ENCODE results near the gene PRTN3.
A peak's percentile ranks its signal among the peaks of the same experiment; 100 is the strongest.

PRTN3 gene

DNA sequence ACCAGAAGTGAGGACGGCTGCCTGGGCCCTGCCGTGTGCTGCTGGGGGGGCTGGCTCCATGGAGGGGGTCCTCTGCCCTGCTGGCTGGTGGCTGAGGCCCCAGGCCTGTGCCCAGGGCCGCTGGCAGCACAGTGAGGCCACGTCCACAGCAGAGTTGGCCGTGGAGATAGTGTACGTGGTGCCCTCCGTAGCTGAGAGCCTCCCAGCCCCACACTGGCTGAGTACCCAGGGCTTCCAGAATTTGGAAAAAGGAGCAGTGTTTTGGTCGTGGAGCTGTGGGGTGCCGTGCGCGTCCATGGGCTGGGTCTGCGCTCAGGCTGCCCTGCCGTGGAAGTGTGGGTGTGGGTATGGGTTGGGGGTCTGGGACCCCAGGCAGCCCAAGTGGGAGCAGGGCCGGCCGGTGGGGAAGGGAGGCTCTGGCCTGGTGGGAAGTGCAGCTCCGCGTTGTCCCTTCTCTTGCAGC is 37.7 kb upstream of the PRTN3 start:
- Histone ChIP-seq H3K9ac (ENCODE audit: low read depth, low read length, poor library complexity, severe bottlenecking) (no peak overlapping the region), H3K79me2 (ENCODE audit: insufficient read depth, low read length) (peaks cover 100% of the 10 kb centered on the region), H3K4me3 (ENCODE audit: low read length, poor library complexity, severe bottlenecking) (no peak overlapping the region), H4K20me1 (ENCODE audit: insufficient read depth, low read length, poor library complexity, severe bottlenecking) (peaks cover 100% of the 10 kb centered on the region), H3K27me3 (ENCODE audit: insufficient read depth, low read length, poor library complexity, severe bottlenecking) (peaks cover 5% of the 10 kb centered on the region), H3K9me2 (replicated peaks; ENCODE audit: low read depth, low read length) (no peaks in the 10 kb centered on the region), H3K36me3 (ENCODE audit: insufficient read depth, low read length) (peaks cover 87% of the 10 kb centered on the region), H3K4me2 (ENCODE audit: low read depth, low read length, poor library complexity, severe bottlenecking) (peak overlapping the region; percentile 93), H3F3A (ENCODE audit: low read depth) (no peaks in the 10 kb centered on the region), H2AFZ (ENCODE audit: low read length) (no peak overlapping the region), H3K4me1 (ENCODE audit: insufficient read depth, low read length, poor library complexity, severe bottlenecking) (peaks cover 21% of the 10 kb centered on the region), H3K9me3 (ENCODE audit: insufficient read depth, low read depth, low read length) (no peaks in the 10 kb centered on the region)
- no peak for TF ChIP-seq EZH2phosphoT487 (IDR thresholded peaks at IDR 0.05; ENCODE audit: borderline replicate concordance)
- TF ChIP-seq CTCF (conservative IDR thresholded peaks at IDR 0.05; ENCODE audit: low read length), result no peak

DNA sequence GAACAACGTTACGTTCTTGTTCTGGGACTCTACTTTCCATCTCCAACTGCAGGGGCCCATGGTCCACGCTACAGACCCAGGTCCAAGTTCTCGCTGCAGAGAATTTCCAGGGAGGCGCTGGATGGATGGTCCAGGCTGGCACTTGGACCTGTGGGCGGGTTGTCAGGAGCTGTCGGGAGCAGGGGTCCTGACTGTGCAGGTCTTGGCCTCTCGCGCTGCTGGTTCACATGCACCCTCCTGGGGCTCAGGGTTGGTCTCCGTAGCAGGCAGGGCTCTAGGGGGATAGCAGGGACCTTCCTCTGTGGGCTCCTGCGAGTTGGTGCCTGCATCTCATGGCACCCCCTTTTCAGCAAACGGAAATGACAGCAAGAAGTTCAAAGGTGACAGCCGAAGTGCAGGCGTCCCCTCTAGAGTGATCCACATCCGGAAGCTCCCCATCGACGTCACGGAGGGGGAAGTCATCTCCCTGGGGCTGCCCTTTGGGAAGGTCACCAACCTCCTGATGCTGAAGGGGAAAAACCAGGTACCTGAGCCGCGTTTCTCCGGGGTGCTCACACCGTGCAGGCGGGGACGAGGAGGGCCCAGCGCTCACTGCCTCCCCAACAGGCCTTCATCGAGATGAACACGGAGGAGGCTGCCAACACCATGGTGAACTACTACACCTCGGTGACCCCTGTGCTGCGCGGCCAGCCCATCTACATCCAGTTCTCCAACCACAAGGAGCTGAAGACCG is 36.9 kb upstream of the PRTN3 start:
- H3K9ac ChIP-seq (ENCODE audit: low read depth, low read length, poor library complexity, severe bottlenecking), result no peak overlapping the region
- peaks cover 21% of the 10 kb centered on the region for H3K4me1 ChIP-seq (ENCODE audit: insufficient read depth, low read length, poor library complexity, severe bottlenecking)
- no peaks in the 10 kb centered on the region for H3F3A ChIP-seq (ENCODE audit: low read depth)

GRCh38 chr19:804419-805165 is 36.2 kb upstream of the PRTN3 start:
- H3K4me1 ChIP-seq (ENCODE audit: insufficient read depth, low read length, poor library complexity, severe bottlenecking), result peaks cover 21% of the 10 kb centered on the region
- H3F3A ChIP-seq (ENCODE audit: low read depth), result no peaks in the 10 kb centered on the region
- H3K79me2 ChIP-seq (ENCODE audit: insufficient read depth, low read length), result peaks cover 97% of the 10 kb centered on the region
- H3K27me3 ChIP-seq (ENCODE audit: insufficient read depth, low read length, poor library complexity, severe bottlenecking), result no peaks in the 10 kb centered on the region
- no peak overlapping the region for H2AFZ ChIP-seq (ENCODE audit: low read length)
- H3K4me2 ChIP-seq (ENCODE audit: low read depth, low read length, poor library complexity, severe bottlenecking), result no peak overlapping the region
- peaks cover 96% of the 10 kb centered on the region for H3K36me3 ChIP-seq (ENCODE audit: insufficient read depth, low read length)
- H3K9me2 ChIP-seq (replicated peaks; ENCODE audit: low read depth, low read length), result no peaks in the 10 kb centered on the region
- no peaks in the 10 kb centered on the region for H3K9me3 ChIP-seq (ENCODE audit: insufficient read depth, low read depth, low read length)
- TF ChIP-seq CTCF (conservative IDR thresholded peaks at IDR 0.05; ENCODE audit: low read length) (no peak), EZH2phosphoT487 (IDR thresholded peaks at IDR 0.05; ENCODE audit: borderline replicate concordance) (no peak)
- no peak overlapping the region for H3K4me3 ChIP-seq (ENCODE audit: low read length, poor library complexity, severe bottlenecking)
- no peak overlapping the region for H3K9ac ChIP-seq (ENCODE audit: low read depth, low read length, poor library complexity, severe bottlenecking)
- peaks cover 100% of the 10 kb centered on the region for H4K20me1 ChIP-seq (ENCODE audit: insufficient read depth, low read length, poor library complexity, severe bottlenecking)

More for the DNA sequence above, 36.9 kb upstream of the PRTN3 start:
- no peak overlapping the region for H2AFZ ChIP-seq (ENCODE audit: low read length)
- TF ChIP-seq CTCF (conservative IDR thresholded peaks at IDR 0.05; ENCODE audit: low read length), result no peak
- TF ChIP-seq EZH2phosphoT487 (IDR thresholded peaks at IDR 0.05; ENCODE audit: borderline replicate concordance), result no peak
- no peaks in the 10 kb centered on the region for H3K27me3 ChIP-seq (ENCODE audit: insufficient read depth, low read length, poor library complexity, severe bottlenecking)
- peaks cover 100% of the 10 kb centered on the region for H3K79me2 ChIP-seq (ENCODE audit: insufficient read depth, low read length)
- no peaks in the 10 kb centered on the region for H3K9me2 ChIP-seq (replicated peaks; ENCODE audit: low read depth, low read length)
- no peak overlapping the region for H3K4me3 ChIP-seq (ENCODE audit: low read length, poor library complexity, severe bottlenecking)
- peaks cover 100% of the 10 kb centered on the region for H4K20me1 ChIP-seq (ENCODE audit: insufficient read depth, low read length, poor library complexity, severe bottlenecking)
- no peak overlapping the region for H3K4me2 ChIP-seq (ENCODE audit: low read depth, low read length, poor library complexity, severe bottlenecking)
- H3K36me3 ChIP-seq (ENCODE audit: insufficient read depth, low read length), result peaks cover 94% of the 10 kb centered on the region
- H3K9me3 ChIP-seq (ENCODE audit: insufficient read depth, low read depth, low read length), result no peaks in the 10 kb centered on the region

Data from Loucy (cell line).